Glutamatergic neuron (in vitro differentiated cells): ENCODE measurements around the gene DNM3. TPM values are rescaled to one million over a fixed set of nuclear protein-coding genes. Genes with fewer than 3 reads are reported as not detected.

Experiments used
- DNase-seq: peaks from one replicate; pipeline ENCODE4 v3.0.0; 2022
- H3K27ac Mint-ChIP-seq: one replicate; pipeline ENCODE4 v1.8.0; 2020; ENCODE audit warnings: mild to moderate bottlenecking, mixed read lengths, inconsistent platforms; ENCODE audit not compliant: unreplicated experiment
- H3K27me3 Mint-ChIP-seq: one replicate; pipeline ENCODE4 v1.8.0; 2020; ENCODE audit warnings: mild to moderate bottlenecking, moderate library complexity, mixed read lengths, inconsistent platforms; ENCODE audit not compliant: unreplicated experiment
- H3K36me3 Mint-ChIP-seq: one replicate; pipeline ENCODE4 v1.8.0; 2020; ENCODE audit warnings: mild to moderate bottlenecking, mixed read lengths, inconsistent platforms; ENCODE audit not compliant: unreplicated experiment
- H3K4me1 Mint-ChIP-seq: one replicate; pipeline ENCODE4 v1.8.0; 2020; ENCODE audit warnings: mild to moderate bottlenecking, low read depth, mixed read lengths, inconsistent platforms; ENCODE audit not compliant: unreplicated experiment
- H3K4me3 Mint-ChIP-seq: one replicate; pipeline ENCODE4 v1.8.0; 2020; ENCODE audit warnings: mild to moderate bottlenecking, mixed read lengths, inconsistent platforms; ENCODE audit not compliant: unreplicated experiment
- H3K9me3 Mint-ChIP-seq: one replicate; pipeline ENCODE4 v1.8.0; 2020; ENCODE audit warnings: mild to moderate bottlenecking, moderate library complexity, mixed read lengths, inconsistent platforms; ENCODE audit not compliant: unreplicated experiment
- CTCF ChIP-seq: fragments of 200-600 bp; sonication (generic); IDR thresholded peaks from one replicate; pipeline ENCODE4 v1.5.0; 2021; ENCODE audit not compliant: partially characterized antibody, unreplicated experiment
- long read RNA-seq: library from polyadenylated mRNA; unstranded; transcript quantifications from one replicate; pipeline ENCODE4 v2.0.0, GENCODE V29; 2020; ENCODE audit not compliant: unreplicated experiment
- total RNA-seq: library from RNA; stranded (reverse); fragmentation: NEBNext Ultra II Directional; extraction: Animal tissue kit (Norgen Biotek cat#: 25700); gene quantifications from one replicate; pipeline ENCODE4 v1.2.1, GENCODE V29; 2021; ENCODE audit not compliant: unreplicated experiment

Gene DNM3
- 11.4 TPM for total RNA-seq
- long read RNA-seq, partial matches to known transcripts, result 1 of 2 reads
- long read RNA-seq, other reads (novel, unspliced or antisense), result 0 of 2 reads

GRCh38 chr1:171841050-171841910, at the start of gene DNM3:
DNM3 (plus strand) TSS chr1:171841498; CDS start chr1:171841657, 159 bp downstream.
- TF ChIP-seq CTCF, result no peak
- peaks cover 3% of the 10 kb centered on the region for H3K4me1 Mint-ChIP-seq
- no peaks in the 10 kb centered on the region for H3K36me3 Mint-ChIP-seq
- peak within 1 kb of the TSS; percentile 91 for H3K27ac Mint-ChIP-seq
- H3K27me3 Mint-ChIP-seq, result peaks cover 17% of the 10 kb centered on the region
- peak within 1 kb of the TSS; percentile 95 for H3K4me3 Mint-ChIP-seq
- H3K9me3 Mint-ChIP-seq, result peaks cover 20% of the 10 kb centered on the region
- peak; percentile 90 for DNase-seq

- H3K4me3 Mint-ChIP-seq, result no peak overlapping the region
- H3K4me1 Mint-ChIP-seq, result no peaks in the 10 kb centered on the region
- H3K27ac Mint-ChIP-seq, result no peak overlapping the region
- H3K36me3 Mint-ChIP-seq, result no peaks in the 10 kb centered on the region
- peaks cover 2% of the 10 kb centered on the region for H3K27me3 Mint-ChIP-seq
- no peaks in the 10 kb centered on the region for H3K9me3 Mint-ChIP-seq
- no peak for TF ChIP-seq CTCF
- no peak for DNase-seq
Measured at GRCh38 chr1:171792656-171793369, 48.5 kb upstream of the DNM3 start.

GRCh38 chr1:171793636-171794035, 47.7 kb upstream of the DNM3 start:
- no peak for DNase-seq
- Mint-ChIP-seq H3K4me3 (no peak overlapping the region), H3K27ac (no peak overlapping the region), H3K4me1 (no peaks in the 10 kb centered on the region), H3K27me3 (peaks cover 2% of the 10 kb centered on the region), H3K36me3 (no peaks in the 10 kb centered on the region), H3K9me3 (no peaks in the 10 kb centered on the region)
- no peak for TF ChIP-seq CTCF

- DNase-seq, result no peak
- Mint-ChIP-seq H3K36me3 (no peaks in the 10 kb centered on the region), H3K27me3 (peaks cover 2% of the 10 kb centered on the region), H3K4me1 (no peaks in the 10 kb centered on the region), H3K27ac (no peak overlapping the region), H3K9me3 (no peaks in the 10 kb centered on the region), H3K4me3 (no peak overlapping the region)
- TF ChIP-seq CTCF, result no peak
Measured at GRCh38 chr1:171794085-171794484, 47.2 kb upstream of the DNM3 start.

- no peaks in the 10 kb centered on the region for H3K36me3 Mint-ChIP-seq
- no peak overlapping the region for H3K4me3 Mint-ChIP-seq
- H3K27me3 Mint-ChIP-seq, result peaks cover 2% of the 10 kb centered on the region
- TF ChIP-seq CTCF, result no peak
- no peak overlapping the region for H3K27ac Mint-ChIP-seq
- no peaks in the 10 kb centered on the region for H3K4me1 Mint-ChIP-seq
- DNase-seq, result no peak
- no peaks in the 10 kb centered on the region for H3K9me3 Mint-ChIP-seq
Measured at GRCh38 chr1:171796592-171796991, 44.7 kb upstream of the DNM3 start.
